HEK293T (cell line): ENCODE results near the gene ASIP.
"Not testable (repeated sequence)": the region's sequence is repeated elsewhere in the genome, so short reads cannot be mapped to it uniquely, and the experiment has no call there.

Source experiments
- CTCF ChIA-PET: fragments of 350-600 bp; formaldehyde crosslinking; extraction: SDS; loops from one replicate; lab custom pipeline; 2021; ENCODE audit warnings: antibody characterized with exemption, inconsistent platforms; lab: Yijun Ruan, JAX
- POLR2A ChIA-PET: fragments of 350-600 bp; formaldehyde crosslinking; extraction: SDS; loops from one replicate; lab custom pipeline; 2020; ENCODE audit warnings: antibody characterized with exemption, inconsistent platforms; lab: Yijun Ruan, JAX
- DNase-seq: peaks from one replicate; pipeline ENCODE4 v3.0.0; 2012; ENCODE audit warnings: mixed read lengths; ENCODE audit errors: extremely low spot score
- ARNT ChIP-seq: fragments of 450-650 bp; IDR thresholded peaks from 2 replicates; pipeline ENCODE4 v1.6.1; 2017; ENCODE audit warnings: mild to moderate bottlenecking
- BHLHE40 ChIP-seq: fragments of 450-650 bp; IDR thresholded peaks from 2 replicates; pipeline ENCODE4 v1.6.1; 2016; ENCODE audit warnings: mild to moderate bottlenecking, moderate library complexity, borderline replicate concordance
- CTBP1 ChIP-seq: fragments of 450-650 bp; IDR thresholded peaks from 2 replicates; pipeline ENCODE4 v1.6.1; 2016; ENCODE audit warnings: borderline replicate concordance
- ELF4 ChIP-seq: fragments of 450-650 bp; IDR thresholded peaks from 2 replicates; pipeline ENCODE4 v1.6.1; 2017; ENCODE audit warnings: antibody characterized with exemption
- FOXA1 ChIP-seq: fragments of 450-650 bp; IDR thresholded peaks from 2 replicates; pipeline ENCODE4 v1.6.1; 2016; ENCODE audit warnings: mild to moderate bottlenecking
- FOXK2 ChIP-seq: fragments of 450-650 bp; IDR thresholded peaks from 2 replicates; pipeline ENCODE4 v1.6.1; 2016; ENCODE audit warnings: mild to moderate bottlenecking
- FOXM1 ChIP-seq: fragments of 450-650 bp; IDR thresholded peaks from 2 replicates; pipeline ENCODE4 v1.6.1; 2017; ENCODE audit warnings: mild to moderate bottlenecking, borderline replicate concordance
- HDGF ChIP-seq: fragments of 450-650 bp; IDR thresholded peaks from 2 replicates; pipeline ENCODE4 v1.6.1; 2017; ENCODE audit warnings: antibody characterized with exemption, borderline replicate concordance
- L3MBTL2 ChIP-seq: fragments of 450-650 bp; conservative IDR thresholded peaks from 2 replicates; pipeline ENCODE4 v1.6.1; 2016; ENCODE audit warnings: mild to moderate bottlenecking
- LEF1 ChIP-seq: fragments of 450-650 bp; IDR thresholded peaks from 2 replicates; pipeline ENCODE4 v1.6.1; 2017; ENCODE audit warnings: mild to moderate bottlenecking, borderline replicate concordance
- NFRKB ChIP-seq: fragments of 450-650 bp; IDR thresholded peaks from 2 replicates; pipeline ENCODE4 v1.6.1; 2016; ENCODE audit warnings: mild to moderate bottlenecking, moderate library complexity
- PKNOX1 ChIP-seq: fragments of 450-650 bp; IDR thresholded peaks from 2 replicates; pipeline ENCODE4 v1.6.1; 2016
- SP1 ChIP-seq: fragments of 450-650 bp; IDR thresholded peaks from 2 replicates; pipeline ENCODE4 v1.6.1; 2017
- SUZ12 ChIP-seq: fragments of 450-650 bp; IDR thresholded peaks from 2 replicates; pipeline ENCODE4 v1.6.1; 2016; ENCODE audit warnings: mild to moderate bottlenecking
- TARDBP ChIP-seq: fragments of 450-650 bp; IDR thresholded peaks from 2 replicates; pipeline ENCODE4 v1.6.1; 2016
- ZNF384 ChIP-seq: fragments of 450-650 bp; IDR thresholded peaks from 2 replicates; pipeline ENCODE4 v1.6.1; 2016

The ASIP gene

GRCh38 chr20:34235875-34236274 is 5.3 kb upstream of the ASIP start:
- POLR2A ChIA-PET, result no interaction called here
- CTCF ChIA-PET, result no interaction called here

GRCh38 chr20:34237942-34238341 is 3.3 kb upstream of the ASIP start:
- ChIA-PET POLR2A (no interaction called here), CTCF (no interaction called here)
- no peak for DNase-seq
- TF ChIP-seq SUZ12 (no peak), ZNF384 (no peak), HDGF (no peak), TARDBP (no peak), SP1 (no peak), FOXM1 (no peak), L3MBTL2 (no peak), LEF1 (no peak), NFRKB (no peak), BHLHE40 (no peak), FOXA1 (no peak), CTBP1 (no peak)

More at GRCh38 chr20:34235875-34236274, 5.3 kb upstream of the ASIP start:
- TF ChIP-seq LEF1 (no peak), FOXK2 (no peak), FOXM1 (no peak), ELF4 (no peak), ARNT (no peak), HDGF (no peak), SUZ12 (no peak), TARDBP (no peak), CTBP1 (no peak), L3MBTL2 (no peak), SP1 (no peak), PKNOX1 (no peak), FOXA1 (no peak), ZNF384 (no peak), NFRKB (no peak), BHLHE40 (no peak)
- no peak for DNase-seq

GRCh38 chr20:34240121-34240520 is 1.1 kb upstream of the ASIP start:
- DNase-seq, result no peak
- ChIA-PET CTCF (no interaction called here), POLR2A (no interaction called here)
- TF ChIP-seq FOXK2 (no peak), LEF1 (no peak), ARNT (no peak), SP1 (no peak), FOXM1 (no peak), HDGF (no peak), TARDBP (no peak), FOXA1 (no peak), ZNF384 (no peak), BHLHE40 (no peak), CTBP1 (no peak), NFRKB (no peak), L3MBTL2 (no peak), SUZ12 (no peak), PKNOX1 (no peak), ELF4 (no peak)

- POLR2A ChIA-PET, DNase-seq, CTCF ChIA-PET: not testable (repeated sequence)
Observed at GRCh38 chr20:34242015-34242414, 792 bp downstream of the ASIP start.

- TF ChIP-seq NFRKB (no peak), PKNOX1 (no peak), FOXM1 (no peak), SUZ12 (no peak), ELF4 (no peak)
- CTCF ChIA-PET, result no interaction called here
- DNase-seq, result no peak
- POLR2A ChIA-PET, result no interaction called here
Observed at GRCh38 chr20:34242879-34243278, 1.7 kb downstream of the ASIP start.

- TF ChIP-seq L3MBTL2 (no peak), TARDBP (no peak), SUZ12 (no peak), ARNT (no peak), SP1 (no peak), NFRKB (no peak), PKNOX1 (no peak), CTBP1 (no peak), LEF1 (no peak), FOXM1 (no peak), ZNF384 (no peak), ELF4 (no peak), HDGF (no peak), BHLHE40 (no peak), FOXK2 (no peak), FOXA1 (no peak)
- ChIA-PET POLR2A (no interaction called here), CTCF (no interaction called here)
- DNase-seq, result no peak
Observed at GRCh38 chr20:34243377-34243776, 2.2 kb downstream of the ASIP start.
